Measurements from ENCODE around the gene KIF26B. TPM values are rescaled to one million over a fixed set of nuclear protein-coding genes. Genes with fewer than 3 reads are reported as not detected.

KIF26B gene
- total and polyA plus RNA-seq, 2 of the 4 experiments (the other 2 are of a cell fraction) = 0.53 to 0.54 TPM

DNA sequence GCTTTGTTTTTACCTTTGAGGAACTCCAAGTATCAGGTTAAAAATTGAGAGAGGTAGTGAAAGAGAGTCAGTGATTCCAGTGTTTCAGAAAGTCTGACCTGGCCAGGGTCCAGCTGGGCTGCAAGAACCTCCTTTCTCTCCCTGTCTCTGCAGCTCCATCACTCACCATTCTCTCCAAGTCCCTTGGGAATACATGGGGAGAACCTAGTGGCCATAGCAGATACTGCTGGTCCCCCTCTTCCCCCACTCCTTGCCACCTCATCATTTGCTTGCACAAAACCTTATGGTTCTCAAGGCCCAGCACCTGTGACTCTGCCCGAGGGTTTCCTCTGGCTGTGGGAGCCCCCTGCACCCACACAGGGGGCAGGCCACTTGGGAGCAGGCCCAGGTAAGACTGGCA, 279.5 kb downstream of the KIF26B start:
- no peak overlapping the region for H3K18ac ChIP-seq (ENCODE audit: low read depth, low read length)
- H3K23ac ChIP-seq (ENCODE audit: low read depth, low read length) = no peak overlapping the region
- H3K9me3 ChIP-seq (ENCODE audit: control insufficient read depth, insufficient read depth, low read length) = no peaks in the 10 kb centered on the region
- H3K27ac ChIP-seq (ENCODE audit: insufficient read depth, low read length) = no peak overlapping the region
- H3K4me2 ChIP-seq (ENCODE audit: low read depth, low read length) = no peak overlapping the region
- H3K79me1 ChIP-seq (ENCODE audit: low read depth in 1 of 2, low read length in 2 of 2) = no peaks in the 10 kb centered on the region
- no peak overlapping the region; the same call in 1 of the 2 replicates for H3K14ac ChIP-seq (replicated peaks; ENCODE audit: low read depth, low read length)
- no peaks in the 10 kb centered on the region for H3K9me1 ChIP-seq (ENCODE audit: insufficient read depth, low read length)
- ATAC-seq (ENCODE audit: low read depth) (no peak), DNase-seq (no peak)
- TF ChIP-seq POLR2A (IDR thresholded peaks at IDR 0.05; ENCODE audit: low read depth, low read length) (no peak), RAD21 (IDR thresholded peaks at IDR 0.05; ENCODE audit: low read length) (no peak), NFE2L2 (IDR thresholded peaks at IDR 0.05; ENCODE audit: low read depth, low read length) (no peak), RCOR1 (IDR thresholded peaks at IDR 0.05; ENCODE audit: insufficient replicate concordance, low read length) (no peak), FOS (IDR thresholded peaks at IDR 0.05; ENCODE audit: low read depth, low read length) (no peak), MAFK (IDR thresholded peaks at IDR 0.05; ENCODE audit: low read depth, low read length) (no peak), SMC3 (IDR thresholded peaks at IDR 0.05; ENCODE audit: low read depth, low read length) (no peak)
- TF ChIP-seq, protein P1, sequence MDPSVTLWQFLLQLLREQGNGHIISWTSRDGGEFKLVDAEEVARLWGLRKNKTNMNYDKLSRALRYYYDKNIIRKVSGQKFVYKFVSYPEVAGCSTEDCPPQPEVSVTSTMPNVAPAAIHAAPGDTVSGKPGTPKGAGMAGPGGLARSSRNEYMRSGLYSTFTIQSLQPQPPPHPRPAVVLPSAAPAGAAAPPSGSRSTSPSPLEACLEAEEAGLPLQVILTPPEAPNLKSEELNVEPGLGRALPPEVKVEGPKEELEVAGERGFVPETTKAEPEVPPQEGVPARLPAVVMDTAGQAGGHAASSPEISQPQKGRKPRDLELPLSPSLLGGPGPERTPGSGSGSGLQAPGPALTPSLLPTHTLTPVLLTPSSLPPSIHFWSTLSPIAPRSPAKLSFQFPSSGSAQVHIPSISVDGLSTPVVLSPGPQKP (IDR thresholded peaks at IDR 0.05; ENCODE audit: borderline replicate concordance, low read depth, low read length) = no peak
- TF ChIP-seq, protein P2, sequence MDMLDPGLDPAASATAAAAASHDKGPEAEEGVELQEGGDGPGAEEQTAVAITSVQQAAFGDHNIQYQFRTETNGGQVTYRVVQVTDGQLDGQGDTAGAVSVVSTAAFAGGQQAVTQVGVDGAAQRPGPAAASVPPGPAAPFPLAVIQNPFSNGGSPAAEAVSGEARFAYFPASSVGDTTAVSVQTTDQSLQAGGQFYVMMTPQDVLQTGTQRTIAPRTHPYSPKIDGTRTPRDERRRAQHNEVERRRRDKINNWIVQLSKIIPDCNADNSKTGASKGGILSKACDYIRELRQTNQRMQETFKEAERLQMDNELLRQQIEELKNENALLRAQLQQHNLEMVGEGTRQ (IDR thresholded peaks at IDR 0.05; ENCODE audit: low read depth, low read length) = no peak
- TF ChIP-seq, protein P3, sequence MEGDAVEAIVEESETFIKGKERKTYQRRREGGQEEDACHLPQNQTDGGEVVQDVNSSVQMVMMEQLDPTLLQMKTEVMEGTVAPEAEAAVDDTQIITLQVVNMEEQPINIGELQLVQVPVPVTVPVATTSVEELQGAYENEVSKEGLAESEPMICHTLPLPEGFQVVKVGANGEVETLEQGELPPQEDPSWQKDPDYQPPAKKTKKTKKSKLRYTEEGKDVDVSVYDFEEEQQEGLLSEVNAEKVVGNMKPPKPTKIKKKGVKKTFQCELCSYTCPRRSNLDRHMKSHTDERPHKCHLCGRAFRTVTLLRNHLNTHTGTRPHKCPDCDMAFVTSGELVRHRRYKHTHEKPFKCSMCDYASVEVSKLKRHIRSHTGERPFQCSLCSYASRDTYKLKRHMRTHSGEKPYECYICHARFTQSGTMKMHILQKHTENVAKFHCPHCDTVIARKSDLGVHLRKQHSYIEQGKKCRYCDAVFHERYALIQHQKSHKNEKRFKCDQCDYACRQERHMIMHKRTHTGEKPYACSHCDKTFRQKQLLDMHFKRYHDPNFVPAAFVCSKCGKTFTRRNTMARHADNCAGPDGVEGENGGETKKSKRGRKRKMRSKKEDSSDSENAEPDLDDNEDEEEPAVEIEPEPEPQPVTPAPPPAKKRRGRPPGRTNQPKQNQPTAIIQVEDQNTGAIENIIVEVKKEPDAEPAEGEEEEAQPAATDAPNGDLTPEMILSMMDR (conservative IDR thresholded peaks at IDR 0.05; ENCODE audit: low read depth, low read length) = no peak
- no peak overlapping the region for H2AK9ac ChIP-seq (replicated peaks; ENCODE audit: low read depth, low read length, poor library complexity)
- BruUV-seq (replicated peaks) = no TSS peak
- H2BK20ac ChIP-seq (ENCODE audit: low read depth, low read length) = no peak overlapping the region
- H2AFZ ChIP-seq (replicated peaks; ENCODE audit: low read length, poor library complexity) = no peak overlapping the region
- H3K4me1 ChIP-seq (ENCODE audit: control insufficient read depth, insufficient read depth, low read length) = no peaks in the 10 kb centered on the region
- no peak overlapping the region for H3K4ac ChIP-seq (ENCODE audit: low read depth, low read length)
- H2BK5ac ChIP-seq (ENCODE audit: low read depth, low read length, poor library complexity, severe bottlenecking) = no peak overlapping the region
- H3K9ac ChIP-seq (ENCODE audit: low read depth, low read length) = no peak overlapping the region
- intact Hi-C loops (cut with micrococcal nuclease) = no loop called here
- no peak overlapping the region for H3K4me3 ChIP-seq (ENCODE audit: insufficient read depth, low read depth, low read length)
- in situ Hi-C loops (cut with MboI; ENCODE audit: low sequenced_read_pairs) = no loop called here
- ChIA-PET POLR2A (ENCODE audit: unreplicated experiment) (no interaction called here), CTCF (interaction anchor here (0.6 kb wide), 1 partner anchor 597 kb away, joined by 3 read pairs; no protein-coding TSS in a partner anchor)
- no peak overlapping the region for H4K91ac ChIP-seq (ENCODE audit: insufficient read depth, low read depth, low read length)
- H4K5ac ChIP-seq (ENCODE audit: low read depth, low read length) = no peak overlapping the region
- H3K56ac ChIP-seq (ENCODE audit: extremely low read depth, insufficient read depth, low read length) = no peak overlapping the region
- no peaks in the 10 kb centered on the region; the same call in 1 of the 2 replicates for H3K27me3 ChIP-seq (ENCODE audit: control insufficient read depth, insufficient read depth, low read length)
- peaks cover 3% of the 10 kb centered on the region; the same call in 1 of the 2 replicates for H3K36me3 ChIP-seq (ENCODE audit: control insufficient read depth, insufficient read depth, low read length)
- dilution Hi-C loops (cut with HindIII; ENCODE audit: low sequenced_read_pairs, unreplicated experiment) = no loop called here
- H4K20me1 ChIP-seq (ENCODE audit: insufficient read depth, low read length) = no peaks in the 10 kb centered on the region
- no peak overlapping the region for H4K8ac ChIP-seq (ENCODE audit: low read depth in 2 of 2, low read length in 2 of 2)
- no peak overlapping the region for H2BK15ac ChIP-seq (ENCODE audit: low read depth, low read length)
- WGBS, 2 experiments (ENCODE audit: extremely low coverage in 2 of 2, insufficient read length in 1 of 2) = no CpG with 5 or more reads among the region's 1 CpG
- H2AK5ac ChIP-seq (ENCODE audit: low read depth, low read length) = no peak overlapping the region
- no peak overlapping the region for H2BK120ac ChIP-seq (ENCODE audit: low read depth, low read length)

Measured in IMR-90 (cell line).